GM12892 (cell line): Measurements from ENCODE around the gene OCA2.

Experiments used
- POLR2A ChIP-seq: IDR thresholded peaks from 2 replicates; pipeline ENCODE4 v1.6.1; 2011; ENCODE audit warnings: low read depth, low read length, control low read depth
- POLR2AphosphoS5 ChIP-seq: IDR thresholded peaks from 2 replicates; pipeline ENCODE4 v1.6.1; 2011; ENCODE audit warnings: low read depth, low read length, control low read depth

GRCh38 chr15:27783678-27784077 is 315.4 kb downstream of the OCA2 start:
- TF ChIP-seq POLR2A (no peak), POLR2AphosphoS5 (no peak)
